HepG2 (cell line): ENCODE data around the gene MMP7. TPM values are rescaled to one million over a fixed set of nuclear protein-coding genes. Genes with fewer than 3 reads are reported as not detected.
A peak's percentile ranks its signal among the peaks of the same experiment; 100 is the strongest.

Experiments used
- CCDC6 ChIP-seq: sonication (generic); formaldehyde crosslinking; IDR thresholded peaks from 2 replicates; pipeline ENCODE4 v1.8.1; 2022; ENCODE audit warnings: mild to moderate bottlenecking, missing genetic modification reagents, moderate library complexity
- DPF2 ChIP-seq: sonication (generic); formaldehyde crosslinking; IDR thresholded peaks from 2 replicates; pipeline ENCODE4 v1.4.0; 2020; ENCODE audit warnings: mild to moderate bottlenecking, low read depth, missing genetic modification reagents, borderline replicate concordance
- ERF ChIP-seq: IDR thresholded peaks from 2 replicates; pipeline ENCODE4 v1.6.1; 2018; ENCODE audit warnings: missing biosample characterization, missing genetic modification reagents
- GATAD2A ChIP-seq: IDR thresholded peaks from 2 replicates; pipeline ENCODE4 v1.6.1; 2016
- HNF1B ChIP-seq: sonication (generic); formaldehyde crosslinking; IDR thresholded peaks from 2 replicates; pipeline ENCODE4 v1.5.1; 2020; ENCODE audit warnings: mild to moderate bottlenecking, moderate library complexity, missing genetic modification reagents
- HOXA7 ChIP-seq: sonication (generic); formaldehyde crosslinking; IDR thresholded peaks from 2 replicates; pipeline ENCODE4 v1.8.1; 2022; ENCODE audit warnings: mild to moderate bottlenecking, missing genetic modification reagents, moderate library complexity
- JDP2 ChIP-seq: sonication (generic); formaldehyde crosslinking; IDR thresholded peaks from 2 replicates; pipeline ENCODE4 v1.8.1; 2022; ENCODE audit warnings: missing genetic modification reagents, borderline replicate concordance
- KDM2A ChIP-seq: sonication (generic); formaldehyde crosslinking; IDR thresholded peaks from 2 replicates; pipeline ENCODE4 v1.4.0; 2020; ENCODE audit warnings: low read depth, missing genetic modification reagents, borderline replicate concordance
- KLF6 ChIP-seq: IDR thresholded peaks from 2 replicates; pipeline ENCODE4 v1.8.0; 2016; ENCODE audit warnings: missing biosample characterization, missing genetic modification reagents
- NAIF1 ChIP-seq: sonication (generic); formaldehyde crosslinking; IDR thresholded peaks from 2 replicates; pipeline ENCODE4 v1.5.0; 2020; ENCODE audit warnings: mild to moderate bottlenecking, missing genetic modification reagents, borderline replicate concordance
- RFX3 ChIP-seq: IDR thresholded peaks from 2 replicates; pipeline ENCODE4 v1.6.1; 2016; ENCODE audit warnings: missing biosample characterization, missing genetic modification reagents
- SPEN ChIP-seq: sonication (generic); formaldehyde crosslinking; IDR thresholded peaks from 2 replicates; pipeline ENCODE4 v1.5.1; 2020; ENCODE audit warnings: low read depth, mild to moderate bottlenecking, missing genetic modification reagents
- TCF12 ChIP-seq, 2 experiments: fragments of 450-650 bp in 1 of 2; sonication (generic) in 1 of 2; formaldehyde crosslinking in 1 of 2; IDR thresholded peaks; 2 replicates each; pipeline versions ENCODE4 v1.6.1 to v1.8.0; 2017 to 2022; ENCODE audit warnings: antibody characterized with exemption in 1 of 2, mild to moderate bottlenecking in 1 of 2, missing genetic modification reagents in 1 of 2, moderate library complexity in 1 of 2
- TCF7 ChIP-seq: sonication (generic); IDR thresholded peaks from 2 replicates; pipeline ENCODE4 v1.6.1; 2016; ENCODE audit warnings: antibody characterized with exemption, low read depth
- TFDP2 ChIP-seq: sonication (generic); formaldehyde crosslinking; IDR thresholded peaks from 2 replicates; pipeline ENCODE4 v1.4.0; 2020; ENCODE audit warnings: missing genetic modification reagents
- ZC3H4 ChIP-seq: sonication (generic); formaldehyde crosslinking; IDR thresholded peaks from 2 replicates; pipeline ENCODE4 v1.4.0; 2020; ENCODE audit warnings: missing genetic modification reagents, borderline replicate concordance
- ZNF207 ChIP-seq: fragments of 450-650 bp; IDR thresholded peaks from 2 replicates; pipeline ENCODE4 v1.6.1; 2016; ENCODE audit warnings: antibody characterized with exemption, borderline replicate concordance
- ZNF281 ChIP-seq: sonication (generic); formaldehyde crosslinking; IDR thresholded peaks from 2 replicates; pipeline ENCODE4 v1.4.0; 2020; ENCODE audit warnings: missing genetic modification reagents, borderline replicate concordance
- ZNF350 ChIP-seq: sonication (generic); formaldehyde crosslinking; IDR thresholded peaks from 2 replicates; pipeline ENCODE4 v1.4.0; 2020; ENCODE audit warnings: mild to moderate bottlenecking, low read depth, missing genetic modification reagents, borderline replicate concordance
- ZNF441 ChIP-seq: sonication (generic); formaldehyde crosslinking; IDR thresholded peaks from 2 replicates; pipeline ENCODE4 v1.7.0; 2021; ENCODE audit warnings: missing genetic modification reagents, borderline replicate concordance
- ZNF549 ChIP-seq: sonication (generic); formaldehyde crosslinking; IDR thresholded peaks from 2 replicates; pipeline ENCODE4 v1.5.0; 2020; ENCODE audit warnings: missing genetic modification reagents
- ZNF724P ChIP-seq: sonication (generic); formaldehyde crosslinking; IDR thresholded peaks from 2 replicates; pipeline ENCODE4 v1.8.0; 2022; ENCODE audit warnings: missing genetic modification reagents, borderline replicate concordance
- ZNF775 ChIP-seq: sonication (generic); formaldehyde crosslinking; IDR thresholded peaks from 2 replicates; pipeline ENCODE4 v1.4.0; 2020; ENCODE audit warnings: missing genetic modification reagents, mild to moderate bottlenecking, moderate library complexity, borderline replicate concordance
- ZNF790 ChIP-seq: sonication (generic); formaldehyde crosslinking; IDR thresholded peaks from 2 replicates; pipeline ENCODE4 v1.8.0; 2022; ENCODE audit warnings: missing genetic modification reagents, mild to moderate bottlenecking, borderline replicate concordance
- ZNF841 ChIP-seq: sonication (generic); formaldehyde crosslinking; IDR thresholded peaks from 2 replicates; pipeline ENCODE4 v1.8.1; 2023; ENCODE audit warnings: missing genetic modification reagents, borderline replicate concordance
- ZSCAN29 ChIP-seq: sonication (generic); formaldehyde crosslinking; conservative IDR thresholded peaks from 2 replicates; pipeline ENCODE4 v1.4.0; 2020; ENCODE audit warnings: mild to moderate bottlenecking, missing genetic modification reagents
- ZSCAN30 ChIP-seq: sonication (generic); formaldehyde crosslinking; IDR thresholded peaks from 2 replicates; pipeline ENCODE4 v1.5.0; 2020; ENCODE audit warnings: mild to moderate bottlenecking, missing genetic modification reagents
- polyA plus RNA-seq, 8 experiments: library from polyadenylated mRNA; depleted of rRNA in 3 of 8; stranded (reverse) in 7 of 8; unstranded in 1 of 8; fragments of >200 nt; fragmentation: Illumina TruSeq in 4 of 8; extraction: Trizol in 4 of 8; gene quantifications; 2 replicates each; pipeline versions ENCODE4 v1.2.1 to v1.2.3, GENCODE V29; 2011 to 2016; ENCODE audit warnings: low read depth in 4 of 8, missing spikeins in 1 of 8, mixed read lengths in 1 of 8; ENCODE audit not compliant: insufficient read depth in 1 of 8
- total RNA-seq, 5 experiments: library from RNA; depleted of rRNA; stranded (reverse); fragments of >200 nt; fragmentation: Illumina TruSeq; extraction: Trizol; gene quantifications; 2 replicates each; pipeline ENCODE4 v1.2.3, GENCODE V29; 2016; ENCODE audit warnings: low read depth in 1 of 5

Gene MMP7
- total and polyA plus RNA-seq, 2 of the 13 experiments (the other 11 are each of a cell fraction or from before 2014, with no cell fraction given) = 0.17 TPM; not detected in 1

- TF ChIP-seq HNF1B (peak; percentile 95), ZNF790 (CRISPR knock-in tag) (no peak), ZNF350 (CRISPR knock-in tag) (no peak), ZNF841 (CRISPR knock-in tag) (no peak), TFDP2 (no peak), ZSCAN30 (no peak), ZNF441 (CRISPR knock-in tag) (0 out of 2 replicates have a peak, but pooled peaks have one; percentile 52), KDM2A (CRISPR knock-in tag) (no peak), SPEN (CRISPR knock-in tag) (peak; percentile 49; the same call in 1 of the 2 replicates), ZSCAN29 (CRISPR knock-in tag) (peak; percentile 91), CCDC6 (CRISPR knock-in tag) (no peak), TCF12 (IDR thresholded peaks at IDR 0.05) (no peak), TCF12 (CRISPR knock-in tag; IDR thresholded peaks at IDR 0.05) (no peak), ERF (peak; percentile 81), ZNF775 (no peak), ZC3H4 (CRISPR knock-in tag) (no peak), HOXA7 (no peak), GATAD2A (peak; percentile 87), ZNF207 (no peak), NAIF1 (CRISPR knock-in tag) (no peak), KLF6 (CRISPR knock-in tag) (no peak), JDP2 (CRISPR knock-in tag) (no peak), ZNF281 (CRISPR knock-in tag) (no peak), DPF2 (peak; percentile 84; the same call in 1 of the 2 replicates), RFX3 (no peak), ZNF724P (CRISPR knock-in tag) (no peak), TCF7 (peak; percentile 70), ZNF549 (0 out of 2 replicates have a peak, but pooled peaks have one; percentile 29)
Measured at GRCh38 chr11:102476812-102477211, 53.7 kb downstream of the MMP7 start (continued).
